PC-3 (cell line): ENCODE data around the gene BAZ2A. TPM values are rescaled to one million over a fixed set of nuclear protein-coding genes. Genes with fewer than 3 reads are reported as not detected.
A peak's percentile ranks its signal among the peaks of the same experiment; 100 is the strongest.

Experiments used
- ATAC-seq: fragments of 200-7000 bp; cut with Tn5 transposase; 2 replicates; pipeline ENCODE4 v1.9.1; 2020; ENCODE audit warnings: mild to moderate bottlenecking, moderate library complexity
- Bru-seq: library from RNA; stranded (reverse); fragments of 400-500 nt; gene quantifications from one replicate; lab custom pipeline; 2021; lab: Mats Ljungman, UMichigan
- BruChase-seq, 2 experiments: library from RNA; stranded (reverse); fragments of 400-500 nt; gene quantifications; one replicate each; lab custom pipeline; 2021; lab: Mats Ljungman, UMichigan
- BruUV-seq: library from RNA; stranded (reverse); fragments of 400-500 nt; replicated peaks from 2 replicates; lab custom pipeline; 2021; lab: Mats Ljungman, UMichigan
- CTCF ChIA-PET: fragments of 300-600 bp; sonication (Branson Sonifier 250); formaldehyde crosslinking; loops from one replicate; lab custom pipeline; 2022; ENCODE audit warnings: antibody characterized with exemption; lab: Charles Lee
- POLR2A ChIA-PET: fragments of 300-600 bp; sonication (Branson Sonifier 250); formaldehyde crosslinking; loops from one replicate; lab custom pipeline; 2022; ENCODE audit warnings: antibody characterized with exemption; ENCODE audit not compliant: unreplicated experiment; lab: Charles Lee
- DNase-seq: peaks from one replicate; pipeline ENCODE4 v3.0.0-alpha.2; 2015
- H2AFZ ChIP-seq: fragments of 300-600 bp; sonication (generic); 2 replicates; pipeline ENCODE4 v1.6.0; 2016; ENCODE audit warnings: antibody characterized with exemption, low read length
- H3F3A ChIP-seq: fragments of 300-600 bp; sonication (generic); one replicate; pipeline ENCODE4 v1.6.0; 2017; ENCODE audit warnings: antibody characterized with exemption, low read length, control low read depth, mild to moderate bottlenecking; ENCODE audit not compliant: unreplicated experiment
- H3K27ac ChIP-seq: fragments of 300-600 bp; sonication (generic); 2 replicates; pipeline ENCODE4 v1.5.1; 2016; ENCODE audit warnings: mild to moderate bottlenecking, low read length
- H3K27me3 ChIP-seq: fragments of 300-600 bp; sonication (generic); 2 replicates; pipeline ENCODE4 v1.6.1; 2016; ENCODE audit warnings: low read length, mixed read lengths
- H3K36me3 ChIP-seq: fragments of 300-600 bp; sonication (generic); 2 replicates; pipeline ENCODE4 v1.6.1; 2016; ENCODE audit warnings: low read depth, mixed run types, low read length, mixed read lengths
- H3K4me1 ChIP-seq: fragments of 300-600 bp; sonication (generic); 2 replicates; pipeline ENCODE4 v1.5.1; 2016; ENCODE audit warnings: low read length; ENCODE audit not compliant: insufficient read depth
- H3K4me2 ChIP-seq: fragments of 300-600 bp; sonication (generic); 2 replicates; pipeline ENCODE4 v1.6.0; 2016; ENCODE audit warnings: low read length
- H3K4me3 ChIP-seq: fragments of 300-600 bp; sonication (generic); 2 replicates; pipeline ENCODE4 v1.5.1; 2016; ENCODE audit warnings: mild to moderate bottlenecking, low read length, mixed read lengths
- H3K79me2 ChIP-seq: fragments of 300-600 bp; sonication (generic); 2 replicates; pipeline ENCODE4 v1.6.1; 2017; ENCODE audit warnings: low read length, mixed read lengths
- H3K9ac ChIP-seq: fragments of 300-600 bp; sonication (generic); 2 replicates; pipeline ENCODE4 v1.6.0; 2016; ENCODE audit warnings: mild to moderate bottlenecking, low read length
- H3K9me2 ChIP-seq: fragments of 300-600 bp; sonication (generic); replicated peaks from 2 replicates; pipeline ENCODE4 v1.6.1; 2016; ENCODE audit warnings: mixed run types, low read length, mixed read lengths
- H3K9me3 ChIP-seq: fragments of 300-600 bp; sonication (generic); 2 replicates; pipeline ENCODE4 v1.6.1; 2016; ENCODE audit warnings: low read length, mixed read lengths
- H4K20me1 ChIP-seq: fragments of 300-600 bp; sonication (generic); 2 replicates; pipeline ENCODE4 v1.6.1; 2016; ENCODE audit warnings: low read length, mixed read lengths
- EZH2 ChIP-seq: fragments of 300-600 bp; sonication (generic); IDR thresholded peaks from one replicate; pipeline ENCODE4 v1.6.1; 2017; ENCODE audit warnings: antibody characterized with exemption, mild to moderate bottlenecking, low read length; ENCODE audit not compliant: unreplicated experiment
- EZH2phosphoT487 ChIP-seq: fragments of 300-600 bp; sonication (generic); IDR thresholded peaks from 2 replicates; pipeline ENCODE4 v1.6.1; 2018; ENCODE audit warnings: mild to moderate bottlenecking, antibody characterized with exemption, low read length, borderline replicate concordance
- intact Hi-C: fragments of 100-400 bp; cut with micrococcal nuclease; formaldehyde crosslinking; loops from 2 replicates; pipeline ENCODE4 v1.9.0; 2023
- long read RNA-seq: library from polyadenylated mRNA; unstranded; transcript quantifications from one replicate; pipeline ENCODE4 v2.0.0, GENCODE V29; 2021; ENCODE audit not compliant: unreplicated experiment
- total RNA-seq: library from RNA; depleted of rRNA; stranded (reverse); fragments of >200 nt; gene quantifications from 2 replicates; pipeline ENCODE4 v1.2.3, GENCODE V29; 2014; rRNA removed
- TF ChIP-seq, protein P1 (sequence below): fragments of 300-600 bp; sonication (generic); conservative IDR thresholded peaks from 2 replicates; pipeline ENCODE4 v1.5.1; 2017; ENCODE audit warnings: antibody characterized with exemption, low read depth, mild to moderate bottlenecking, low read length

The BAZ2A gene
- total RNA-seq: 33.8 and 43.0 TPM in 2 replicates
- Bru-seq, nascent RNA: percentile 85 among the genes with signal in this experiment
- BruChase-seq, experiment 1, labeled RNA remaining after a 6-hour chase: percentile 94 among the genes with signal in this experiment
- percentile 94 among the genes with signal in this experiment for BruChase-seq, experiment 2, labeled RNA remaining after a 2-hour chase
- long read RNA-seq, partial matches to known transcripts: 15 of 67 reads
- long read RNA-seq, other reads (novel, unspliced or antisense): 52 of 67 reads

DNA sequence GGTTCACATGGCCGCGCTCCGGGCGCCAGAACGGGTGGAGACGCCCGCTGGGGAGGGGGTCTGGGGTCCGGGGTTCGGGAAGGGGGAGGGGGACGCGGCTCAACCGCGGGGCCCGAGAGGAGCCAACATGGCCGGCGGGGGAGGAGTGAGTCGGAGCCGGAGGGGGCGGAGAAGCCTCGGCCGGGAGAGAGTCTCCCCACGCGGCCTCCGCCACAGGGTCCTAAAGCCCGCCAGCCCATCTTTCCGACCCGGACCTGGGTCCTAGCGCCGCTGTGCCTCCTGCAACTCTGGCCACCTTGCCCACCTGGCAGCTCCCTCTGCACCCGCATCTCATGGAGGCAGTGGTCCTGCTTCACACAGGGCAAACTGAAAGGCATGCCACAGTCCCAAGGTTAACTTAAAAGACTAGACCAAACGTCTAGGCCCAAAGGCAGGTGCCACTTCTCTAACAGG is at the start of gene BAZ2A:
BAZ2A (minus strand) TSS at position 147 of the 453 bp plus-strand sequence. CDS start 12,796 bp downstream, outside the sequence.
- TF ChIP-seq, protein P1, sequence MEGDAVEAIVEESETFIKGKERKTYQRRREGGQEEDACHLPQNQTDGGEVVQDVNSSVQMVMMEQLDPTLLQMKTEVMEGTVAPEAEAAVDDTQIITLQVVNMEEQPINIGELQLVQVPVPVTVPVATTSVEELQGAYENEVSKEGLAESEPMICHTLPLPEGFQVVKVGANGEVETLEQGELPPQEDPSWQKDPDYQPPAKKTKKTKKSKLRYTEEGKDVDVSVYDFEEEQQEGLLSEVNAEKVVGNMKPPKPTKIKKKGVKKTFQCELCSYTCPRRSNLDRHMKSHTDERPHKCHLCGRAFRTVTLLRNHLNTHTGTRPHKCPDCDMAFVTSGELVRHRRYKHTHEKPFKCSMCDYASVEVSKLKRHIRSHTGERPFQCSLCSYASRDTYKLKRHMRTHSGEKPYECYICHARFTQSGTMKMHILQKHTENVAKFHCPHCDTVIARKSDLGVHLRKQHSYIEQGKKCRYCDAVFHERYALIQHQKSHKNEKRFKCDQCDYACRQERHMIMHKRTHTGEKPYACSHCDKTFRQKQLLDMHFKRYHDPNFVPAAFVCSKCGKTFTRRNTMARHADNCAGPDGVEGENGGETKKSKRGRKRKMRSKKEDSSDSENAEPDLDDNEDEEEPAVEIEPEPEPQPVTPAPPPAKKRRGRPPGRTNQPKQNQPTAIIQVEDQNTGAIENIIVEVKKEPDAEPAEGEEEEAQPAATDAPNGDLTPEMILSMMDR: no peak
- H3F3A ChIP-seq: no peaks in the 10 kb centered on the region
- H3K4me2 ChIP-seq: peak within 1 kb of the TSS; percentile 87
- DNase-seq (peak; percentile 78), ATAC-seq (peak; percentile 53)
- H3K4me1 ChIP-seq: peaks cover 37% of the 10 kb centered on the region
- peaks cover 89% of the 10 kb centered on the region for H3K79me2 ChIP-seq
- H3K9ac ChIP-seq: peak within 1 kb of the TSS; percentile 96
- peak within 1 kb of the TSS; percentile 85 for H2AFZ ChIP-seq
- no peaks in the 10 kb centered on the region for H3K9me3 ChIP-seq
- ChIA-PET POLR2A (no interaction called here), CTCF (no interaction called here)
- H3K9me2 ChIP-seq: no peaks in the 10 kb centered on the region
- peak within 1 kb of the TSS; percentile 53 for H3K27ac ChIP-seq
- peaks cover 6% of the 10 kb centered on the region; the same call in 1 of the 2 replicates for H4K20me1 ChIP-seq
- no TSS peak for BruUV-seq
- H3K27me3 ChIP-seq: no peaks in the 10 kb centered on the region
- peaks cover 10% of the 10 kb centered on the region; the same call in 1 of the 2 replicates for H3K36me3 ChIP-seq
- H3K4me3 ChIP-seq: peak within 1 kb of the TSS; percentile 99
- intact Hi-C loops: no loop called here

DNA sequence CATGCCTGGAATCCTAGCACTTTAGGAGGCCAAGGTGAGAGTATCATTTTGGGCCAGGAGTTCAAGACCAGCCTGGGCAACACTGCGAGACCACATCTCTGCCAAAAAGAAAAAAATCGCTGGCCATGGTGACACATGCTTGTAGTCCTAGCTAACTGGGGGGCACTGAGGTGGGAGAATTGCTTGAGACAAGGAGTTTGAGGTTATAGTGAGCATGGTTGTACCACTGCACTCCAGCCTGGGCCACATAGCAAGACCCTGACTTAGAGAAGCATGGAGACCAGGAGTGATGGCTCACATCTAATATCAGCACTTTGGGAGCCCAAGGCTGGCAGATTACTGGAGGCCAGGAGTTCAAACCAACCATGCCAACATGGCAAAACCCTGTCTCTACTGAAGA is 48.7 kb upstream of the BAZ2A start:
- Histone ChIP-seq H4K20me1 (peaks cover 71% of the 10 kb centered on the region), H3K9ac (no peak overlapping the region), H3K27me3 (no peaks in the 10 kb centered on the region), H3K9me3 (no peaks in the 10 kb centered on the region), H3K9me2 (no peaks in the 10 kb centered on the region), H3K4me1 (peaks cover 11% of the 10 kb centered on the region; the same call in 1 of the 2 replicates), H3K36me3 (peaks cover 40% of the 10 kb centered on the region), H3K79me2 (peaks cover 99% of the 10 kb centered on the region), H3F3A (peaks cover 14% of the 10 kb centered on the region), H2AFZ (no peak overlapping the region), H3K4me3 (no peak overlapping the region), H3K4me2 (no peak overlapping the region), H3K27ac (no peak overlapping the region)
- DNase-seq: no peak
- ChIA-PET POLR2A (no interaction called here), CTCF (no interaction called here)
- TF ChIP-seq, protein P1: no peak
- TF ChIP-seq EZH2 (no peak), EZH2phosphoT487 (no peak)
- no TSS peak for BruUV-seq
- no peak for ATAC-seq
- intact Hi-C loops: no loop called here

DNA sequence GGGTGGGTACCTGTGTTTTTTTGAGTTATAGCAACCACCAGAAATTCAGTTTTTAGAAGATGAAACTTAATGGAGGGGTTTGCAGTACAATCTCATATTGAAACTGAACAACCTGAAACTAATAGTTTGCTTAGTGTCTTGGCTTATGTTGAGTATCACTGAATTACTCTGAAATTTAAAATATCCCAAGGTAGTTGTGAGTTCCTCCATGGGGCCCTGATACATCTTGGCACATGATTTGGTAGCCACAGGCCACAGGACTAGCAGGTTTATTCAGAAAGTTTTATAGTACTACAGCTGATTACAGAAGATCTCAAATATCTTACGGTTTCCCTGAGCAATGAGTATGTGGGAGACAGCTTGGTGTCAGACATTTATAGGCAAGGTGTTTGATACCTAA is 47.6 kb upstream of the BAZ2A start:
- Histone ChIP-seq H3K27ac (no peak overlapping the region), H4K20me1 (peaks cover 72% of the 10 kb centered on the region), H3K4me2 (no peak overlapping the region), H3K9me2 (no peaks in the 10 kb centered on the region), H2AFZ (no peak overlapping the region), H3K4me3 (no peak overlapping the region), H3K79me2 (peaks cover 99% of the 10 kb centered on the region), H3F3A (peaks cover 14% of the 10 kb centered on the region), H3K9ac (no peak overlapping the region), H3K9me3 (no peaks in the 10 kb centered on the region), H3K27me3 (no peaks in the 10 kb centered on the region), H3K4me1 (peaks cover 7% of the 10 kb centered on the region; the same call in 1 of the 2 replicates), H3K36me3 (peaks cover 46% of the 10 kb centered on the region)
- ChIA-PET CTCF (no interaction called here), POLR2A (no interaction called here)
- BruUV-seq: no TSS peak
- intact Hi-C loops: no loop called here
- TF ChIP-seq EZH2phosphoT487: no peak
- TF ChIP-seq, protein P1: no peak
- TF ChIP-seq EZH2: no peak
- no peak for DNase-seq
- no peak for ATAC-seq
